PFSK-1 (cell line): ENCODE results near the gene HLCS.

Experiments used
- FOXP2 ChIP-seq: optimal IDR thresholded peaks from 2 replicates; pipeline ENCODE3; 2011; ENCODE audit warnings: borderline replicate concordance, control low read depth, inconsistent platforms; ENCODE audit not compliant: insufficient read depth; ENCODE audit errors: extremely low read length, extremely low read depth
- TAF1 ChIP-seq: IDR thresholded peaks from 2 replicates; pipeline ENCODE4 v1.6.1; 2012; ENCODE audit warnings: low read length, control low read depth, borderline replicate concordance; ENCODE audit not compliant: insufficient read depth
- TF ChIP-seq, protein P1 (sequence below), 2 experiments: IDR thresholded peaks; 2 replicates each; pipeline versions ENCODE4 v1.6.1 to v1.8.0; 2011 to 2012; ENCODE audit warnings: low read depth in 2 of 2, low read length in 2 of 2, control low read depth in 1 of 2, inconsistent platforms in 1 of 2, mild to moderate bottlenecking in 1 of 2, moderate library complexity in 1 of 2; ENCODE audit not compliant: insufficient read depth in 1 of 2

DNA sequence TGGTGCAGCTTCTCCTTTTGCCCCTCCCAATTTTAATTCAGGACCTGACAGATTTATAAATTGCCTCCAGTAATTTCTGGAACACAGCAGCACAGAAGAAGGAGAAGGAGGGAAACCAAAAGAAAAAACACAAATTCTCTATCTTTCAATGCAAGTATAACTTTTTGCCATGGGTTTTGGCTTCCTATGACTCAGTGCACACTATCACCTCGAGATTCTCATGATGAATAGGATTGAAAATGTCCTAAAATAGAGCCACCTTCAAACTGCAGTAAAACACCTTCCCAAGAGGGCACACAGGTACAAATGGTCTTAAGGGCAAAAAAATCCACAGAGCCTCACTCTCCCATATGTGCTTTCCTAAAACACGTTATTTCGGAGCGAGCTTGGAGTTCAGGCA, 113.6 kb downstream of the HLCS start:
- TF ChIP-seq TAF1 (no peak), FOXP2 (no peak)
- TF ChIP-seq, protein P1, sequence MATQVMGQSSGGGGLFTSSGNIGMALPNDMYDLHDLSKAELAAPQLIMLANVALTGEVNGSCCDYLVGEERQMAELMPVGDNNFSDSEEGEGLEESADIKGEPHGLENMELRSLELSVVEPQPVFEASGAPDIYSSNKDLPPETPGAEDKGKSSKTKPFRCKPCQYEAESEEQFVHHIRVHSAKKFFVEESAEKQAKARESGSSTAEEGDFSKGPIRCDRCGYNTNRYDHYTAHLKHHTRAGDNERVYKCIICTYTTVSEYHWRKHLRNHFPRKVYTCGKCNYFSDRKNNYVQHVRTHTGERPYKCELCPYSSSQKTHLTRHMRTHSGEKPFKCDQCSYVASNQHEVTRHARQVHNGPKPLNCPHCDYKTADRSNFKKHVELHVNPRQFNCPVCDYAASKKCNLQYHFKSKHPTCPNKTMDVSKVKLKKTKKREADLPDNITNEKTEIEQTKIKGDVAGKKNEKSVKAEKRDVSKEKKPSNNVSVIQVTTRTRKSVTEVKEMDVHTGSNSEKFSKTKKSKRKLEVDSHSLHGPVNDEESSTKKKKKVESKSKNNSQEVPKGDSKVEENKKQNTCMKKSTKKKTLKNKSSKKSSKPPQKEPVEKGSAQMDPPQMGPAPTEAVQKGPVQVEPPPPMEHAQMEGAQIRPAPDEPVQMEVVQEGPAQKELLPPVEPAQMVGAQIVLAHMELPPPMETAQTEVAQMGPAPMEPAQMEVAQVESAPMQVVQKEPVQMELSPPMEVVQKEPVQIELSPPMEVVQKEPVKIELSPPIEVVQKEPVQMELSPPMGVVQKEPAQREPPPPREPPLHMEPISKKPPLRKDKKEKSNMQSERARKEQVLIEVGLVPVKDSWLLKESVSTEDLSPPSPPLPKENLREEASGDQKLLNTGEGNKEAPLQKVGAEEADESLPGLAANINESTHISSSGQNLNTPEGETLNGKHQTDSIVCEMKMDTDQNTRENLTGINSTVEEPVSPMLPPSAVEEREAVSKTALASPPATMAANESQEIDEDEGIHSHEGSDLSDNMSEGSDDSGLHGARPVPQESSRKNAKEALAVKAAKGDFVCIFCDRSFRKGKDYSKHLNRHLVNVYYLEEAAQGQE (IDR thresholded peaks at IDR 0.05; ENCODE audit: insufficient read depth in 1 of 2, low read depth in 2 of 2, low read length in 2 of 2), result no peak
